ENCODE measurements around the gene PTPRK.

GRCh38 chr6:128337619-128338018 lies 182.8 kb downstream of the PTPRK start:
- TF ChIP-seq, protein P1, sequence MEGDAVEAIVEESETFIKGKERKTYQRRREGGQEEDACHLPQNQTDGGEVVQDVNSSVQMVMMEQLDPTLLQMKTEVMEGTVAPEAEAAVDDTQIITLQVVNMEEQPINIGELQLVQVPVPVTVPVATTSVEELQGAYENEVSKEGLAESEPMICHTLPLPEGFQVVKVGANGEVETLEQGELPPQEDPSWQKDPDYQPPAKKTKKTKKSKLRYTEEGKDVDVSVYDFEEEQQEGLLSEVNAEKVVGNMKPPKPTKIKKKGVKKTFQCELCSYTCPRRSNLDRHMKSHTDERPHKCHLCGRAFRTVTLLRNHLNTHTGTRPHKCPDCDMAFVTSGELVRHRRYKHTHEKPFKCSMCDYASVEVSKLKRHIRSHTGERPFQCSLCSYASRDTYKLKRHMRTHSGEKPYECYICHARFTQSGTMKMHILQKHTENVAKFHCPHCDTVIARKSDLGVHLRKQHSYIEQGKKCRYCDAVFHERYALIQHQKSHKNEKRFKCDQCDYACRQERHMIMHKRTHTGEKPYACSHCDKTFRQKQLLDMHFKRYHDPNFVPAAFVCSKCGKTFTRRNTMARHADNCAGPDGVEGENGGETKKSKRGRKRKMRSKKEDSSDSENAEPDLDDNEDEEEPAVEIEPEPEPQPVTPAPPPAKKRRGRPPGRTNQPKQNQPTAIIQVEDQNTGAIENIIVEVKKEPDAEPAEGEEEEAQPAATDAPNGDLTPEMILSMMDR (IDR thresholded peaks at IDR 0.05) = no peak
- no peak for TF ChIP-seq EZH2 (IDR thresholded peaks at IDR 0.05; ENCODE audit: borderline replicate concordance, insufficient read depth, low read depth, low read length, poor library complexity, severe bottlenecking)
